ELF-1 (cell line): ENCODE data around the gene ZNF286A.
"Not testable (repeated sequence)": the region's sequence is repeated elsewhere in the genome, so short reads cannot be mapped to it uniquely, and the experiment has no call there.

Experiments used
- DNase-seq: peaks from one replicate; pipeline ENCODE4 v3.0.0-alpha.2; 2016; ENCODE audit warnings: low read depth, low spot score

ZNF286A gene

DNA sequence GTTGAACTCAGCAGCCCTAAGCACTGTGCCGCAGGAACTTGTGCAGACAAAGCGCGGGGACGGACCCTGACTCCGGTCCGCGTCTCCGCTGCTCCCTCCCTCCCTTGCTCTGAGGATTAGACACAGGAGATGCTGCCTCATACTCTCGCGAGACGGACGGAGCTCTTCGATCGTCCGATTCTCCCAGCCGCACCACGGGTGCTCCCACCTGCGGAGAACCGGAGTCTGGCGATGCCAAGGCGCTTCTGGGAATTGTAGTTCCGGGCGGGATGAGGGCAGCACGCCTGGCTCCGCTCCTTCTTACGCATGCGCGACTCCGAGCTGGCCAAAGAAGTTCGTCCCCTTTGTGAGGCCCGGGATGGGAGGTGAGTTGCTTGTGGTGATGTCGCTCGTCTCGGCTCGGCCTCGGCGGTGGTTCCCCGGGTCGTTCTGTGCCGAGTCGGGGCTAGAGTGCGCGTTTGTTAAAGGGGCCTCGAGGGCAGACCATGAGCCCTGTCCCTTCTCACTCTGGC is at the start of gene ZNF286A:
TSS of gene ZNF286A (plus strand) at position 340 of the 512 bp plus-strand sequence. CDS start 578 bp downstream, outside the sequence.
- peak; percentile 99 for DNase-seq

DNA sequence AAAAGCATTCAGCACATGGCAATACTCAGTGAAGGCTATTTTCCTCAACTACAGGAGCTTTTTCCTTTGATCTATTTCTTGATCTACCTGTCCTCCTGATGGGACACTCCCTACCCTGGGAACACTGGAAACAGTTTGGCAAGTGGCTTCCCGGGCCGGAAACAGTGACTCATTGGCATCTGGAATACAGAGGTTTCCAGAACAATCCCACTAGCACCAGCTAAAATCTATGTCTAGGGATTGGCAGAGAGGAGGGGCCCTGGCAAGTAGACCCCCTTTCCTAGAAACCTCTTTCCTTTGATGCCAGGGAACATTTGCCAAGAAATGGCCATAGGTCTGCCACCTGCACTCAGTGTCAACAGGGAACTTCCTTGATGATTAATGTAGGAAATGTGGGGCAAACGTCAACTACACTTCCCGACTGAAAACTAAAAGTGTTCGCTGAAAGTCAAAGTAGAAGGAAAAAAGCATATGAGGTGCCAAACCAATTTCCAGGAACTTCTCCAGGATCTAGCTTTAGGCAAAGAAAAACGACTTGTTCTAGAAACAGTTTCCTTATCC is 49.6 kb upstream of the ZNF286A start:
- DNase-seq = no peak

DNA sequence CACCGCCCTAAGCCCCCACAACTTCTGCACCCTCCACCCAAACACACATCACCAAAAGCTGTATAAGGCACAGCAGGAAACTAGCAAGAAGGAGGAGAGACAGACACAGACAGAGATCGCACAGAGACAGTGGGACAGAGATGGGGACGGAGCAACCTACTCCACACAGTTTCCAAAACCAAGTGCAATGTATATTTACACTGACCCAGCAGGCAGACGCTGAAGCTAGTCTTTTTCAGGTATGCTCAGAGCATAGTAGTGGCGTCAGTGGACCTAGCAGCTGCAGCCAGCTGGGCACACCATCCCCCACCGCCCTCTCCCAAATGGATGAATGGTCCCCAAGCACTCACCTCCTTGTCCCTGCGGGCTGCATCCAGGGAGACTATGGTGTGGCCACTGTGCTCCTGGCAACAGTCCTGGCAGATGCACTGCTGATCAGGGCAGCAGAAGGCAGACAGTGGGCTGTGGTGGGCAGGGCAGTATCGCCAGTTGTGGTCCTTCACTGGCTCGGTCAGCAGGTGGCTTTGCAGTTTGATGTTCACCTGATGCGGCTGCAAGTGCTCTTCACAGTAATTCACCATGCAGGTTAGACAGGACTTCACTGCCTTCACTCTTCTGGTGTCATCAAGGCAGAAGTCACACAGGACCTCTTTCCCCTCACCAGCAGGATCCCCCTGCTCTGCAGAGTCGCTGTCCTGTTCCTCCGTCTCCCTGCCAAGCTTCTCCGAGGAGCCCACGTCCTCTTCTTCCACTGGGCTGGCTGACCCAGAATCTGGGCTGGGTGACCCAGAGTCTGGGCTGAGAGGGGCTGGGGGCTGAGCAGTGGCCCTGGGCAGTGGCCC is 48.6 kb upstream of the ZNF286A start:
- no peak for DNase-seq

DNA sequence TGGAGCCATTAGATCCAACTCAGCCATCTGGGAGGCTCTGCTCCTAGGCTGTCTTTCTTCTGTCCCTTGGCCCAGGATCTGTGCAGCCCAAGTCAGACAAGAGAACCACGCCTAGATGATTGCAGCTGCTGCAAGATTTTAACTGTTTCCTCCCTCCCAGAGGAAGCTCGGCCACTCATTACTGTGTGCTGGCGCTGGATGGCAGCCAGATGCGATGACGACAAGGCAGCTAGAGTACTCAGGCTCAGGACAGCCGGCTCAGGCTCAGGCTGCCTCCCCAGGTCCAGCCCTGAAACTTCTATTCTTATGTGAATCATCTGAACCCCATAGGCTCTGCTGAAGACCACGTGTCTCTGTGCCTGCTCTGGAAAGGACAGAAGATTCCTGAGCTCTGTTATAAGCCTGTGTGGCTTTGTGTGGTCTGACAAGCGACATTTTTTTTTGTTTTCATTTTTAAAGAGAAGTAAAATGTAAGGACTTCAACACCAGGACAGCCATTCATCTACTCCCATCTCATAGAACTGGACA is 47.9 kb upstream of the ZNF286A start:
- peak; percentile 92 for DNase-seq

DNA sequence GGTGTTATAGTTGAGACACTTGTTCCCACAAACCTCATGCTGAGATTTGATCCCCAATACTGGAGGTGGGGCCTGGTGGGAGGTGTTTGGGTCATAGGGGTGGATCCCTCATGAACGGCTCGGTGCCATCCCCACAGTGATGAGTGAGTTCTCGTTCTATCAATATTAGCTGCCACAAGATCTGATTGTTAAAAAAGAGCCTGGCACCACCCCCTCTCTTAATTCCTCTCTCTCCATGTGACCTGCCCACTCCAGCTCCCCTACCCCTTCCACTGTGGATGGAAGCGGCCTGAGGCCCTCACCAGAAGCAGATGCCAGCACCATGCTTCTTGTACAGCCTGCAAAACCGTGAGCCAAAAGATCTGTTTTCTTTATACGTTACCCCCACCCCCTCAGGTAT is 46.6 kb upstream of the ZNF286A start:
- DNase-seq = no peak

DNA sequence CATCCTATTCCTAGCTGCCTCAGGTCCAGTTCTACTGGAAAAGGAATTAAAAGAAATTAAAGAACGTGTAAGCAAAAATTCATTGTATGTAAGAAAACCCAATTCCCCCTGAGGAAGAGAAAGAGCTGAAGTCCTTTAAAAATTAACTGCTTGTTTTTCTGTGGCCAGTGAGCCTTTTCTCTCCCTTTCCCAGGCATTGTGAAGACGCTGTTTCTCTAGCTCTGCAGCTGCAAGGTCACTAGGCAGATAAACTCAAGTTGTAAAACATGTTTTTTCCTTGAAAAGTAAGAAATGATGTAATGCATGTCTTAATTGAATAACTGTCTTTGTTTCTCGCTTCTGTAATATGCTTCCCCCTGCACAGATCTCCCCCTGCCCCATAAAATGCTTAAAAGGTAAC is 45.2 kb upstream of the ZNF286A start:
- DNase-seq = not testable (repeated sequence)

DNA sequence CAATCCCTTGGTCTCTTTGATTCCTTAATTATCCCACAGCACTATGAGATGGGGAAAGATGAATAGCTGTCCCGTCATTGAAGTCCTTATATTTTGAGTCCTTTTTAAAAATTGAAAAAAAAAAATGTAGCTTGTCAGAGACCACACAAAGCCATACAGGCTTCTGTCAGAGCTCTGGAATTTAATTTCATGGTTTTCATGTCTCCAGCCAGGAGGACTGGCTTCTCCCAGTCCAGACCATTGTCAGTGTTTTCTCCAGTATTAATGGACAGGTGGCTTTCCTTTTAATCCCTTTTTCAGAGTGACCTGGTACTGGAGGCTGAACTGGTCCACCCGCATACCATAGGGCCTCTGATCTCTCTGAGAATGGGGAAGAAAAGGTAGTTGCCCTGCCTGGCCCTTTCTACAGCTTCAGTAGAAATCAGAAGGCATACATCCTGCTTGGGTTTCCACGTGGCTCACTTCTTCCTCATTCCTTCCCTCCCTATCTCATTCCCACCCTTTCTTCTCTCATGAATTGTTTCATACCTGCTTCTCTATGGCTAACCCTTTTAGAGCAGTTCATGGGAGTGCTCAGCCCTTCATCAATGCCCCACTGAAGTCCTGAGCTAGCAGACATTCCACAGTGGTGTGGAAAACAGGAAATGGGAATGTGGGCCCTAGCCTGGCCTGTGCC is 44.5 kb upstream of the ZNF286A start:
- peak; percentile 56 for DNase-seq

DNA sequence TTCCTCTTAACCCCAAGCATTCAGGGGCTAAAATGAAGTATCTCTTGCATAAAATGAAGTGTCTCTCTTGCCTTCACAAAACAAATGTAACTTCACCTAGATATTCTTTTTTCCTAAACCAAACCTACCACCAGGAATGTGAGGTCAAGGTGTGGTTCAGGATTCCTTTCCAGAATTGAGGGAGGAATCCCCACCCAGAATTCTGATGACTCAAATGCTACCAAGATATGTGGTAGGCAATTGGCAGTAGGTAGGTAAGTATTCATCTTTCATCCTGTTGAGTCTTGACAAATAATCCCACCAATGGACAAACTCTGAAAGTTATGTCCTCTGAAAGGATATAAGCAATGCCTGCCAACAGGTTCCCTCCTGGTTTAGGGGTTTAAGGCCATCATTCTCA is 41.7 kb upstream of the ZNF286A start:
- DNase-seq = no peak

DNA sequence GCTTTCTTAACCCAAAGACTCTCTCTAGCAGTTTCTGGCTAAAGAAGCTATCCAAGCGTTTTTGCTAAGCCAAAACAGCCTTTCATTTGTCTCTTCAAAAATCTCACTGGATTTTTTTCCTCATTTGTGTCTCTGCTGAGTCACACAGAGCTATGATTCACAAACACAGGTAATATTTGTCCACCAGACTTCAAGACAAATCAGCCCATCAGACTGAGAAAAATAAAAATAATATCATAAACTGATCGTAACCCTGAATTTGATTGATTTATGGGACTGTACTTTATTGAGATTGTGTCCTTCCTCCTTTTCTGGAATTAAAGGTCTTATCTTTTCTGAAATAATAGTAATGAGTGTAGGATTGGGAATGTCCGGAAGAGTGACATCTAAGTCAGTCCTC is 41.3 kb upstream of the ZNF286A start:
- DNase-seq = no peak

DNA sequence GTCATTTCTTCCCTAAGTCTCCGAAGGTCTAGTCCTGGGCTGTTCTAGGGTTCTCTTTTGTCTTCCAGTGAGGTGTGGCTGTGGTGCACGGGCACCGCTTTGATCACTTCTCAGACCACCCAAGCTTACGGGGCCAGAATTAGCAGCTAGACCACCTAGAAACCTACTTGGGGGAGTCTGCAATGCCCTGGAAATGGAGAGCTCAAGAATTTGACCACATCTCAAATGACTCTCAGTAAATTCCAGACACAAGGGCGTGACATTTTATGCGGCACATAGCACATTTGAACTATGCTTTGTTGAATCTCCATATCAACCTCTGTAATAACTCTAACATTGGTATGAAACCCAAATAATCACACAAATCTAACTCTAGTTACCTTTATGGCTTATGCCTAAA is 40.3 kb upstream of the ZNF286A start:
- DNase-seq = no peak

DNA sequence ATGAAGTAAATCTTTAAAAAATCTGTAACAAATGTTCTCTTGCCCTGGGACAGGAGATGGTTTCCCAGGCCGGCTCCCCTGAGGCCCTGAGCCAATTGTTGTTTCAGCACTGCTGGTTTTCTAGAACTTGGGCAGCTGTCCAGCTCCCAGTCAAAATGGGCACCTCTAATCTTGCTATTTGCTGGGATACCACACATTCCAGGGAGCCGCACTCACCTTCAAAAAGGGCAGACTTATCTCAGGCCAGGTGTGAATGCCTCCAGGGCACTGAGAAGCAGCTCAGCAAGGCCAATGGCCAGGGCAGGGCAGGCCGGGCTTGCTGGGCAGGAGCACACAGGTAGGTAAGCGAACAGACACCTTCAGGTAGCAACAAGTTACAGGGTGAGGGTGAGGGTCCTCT is 39.9 kb upstream of the ZNF286A start:
- DNase-seq = peak; percentile 79

DNA sequence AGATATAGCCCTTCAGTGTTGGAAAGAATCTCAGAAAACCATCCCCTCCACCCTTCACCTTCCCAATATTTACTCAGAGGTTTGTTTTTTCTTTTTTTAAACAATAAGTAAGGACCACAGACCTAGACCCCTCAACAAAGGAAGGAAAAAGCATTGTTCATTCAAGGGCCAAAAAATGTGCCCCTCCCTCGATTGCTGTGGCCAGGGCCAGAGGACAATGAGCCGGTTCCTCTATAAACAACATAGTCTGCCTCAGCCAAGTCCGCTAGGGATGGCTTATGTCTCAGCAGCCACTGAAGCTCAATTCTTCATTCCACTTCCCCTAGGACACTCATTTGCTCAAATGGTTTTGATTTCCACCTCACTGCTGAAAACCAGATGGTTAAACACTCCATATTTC is 39.5 kb upstream of the ZNF286A start:
- no peak for DNase-seq

DNA sequence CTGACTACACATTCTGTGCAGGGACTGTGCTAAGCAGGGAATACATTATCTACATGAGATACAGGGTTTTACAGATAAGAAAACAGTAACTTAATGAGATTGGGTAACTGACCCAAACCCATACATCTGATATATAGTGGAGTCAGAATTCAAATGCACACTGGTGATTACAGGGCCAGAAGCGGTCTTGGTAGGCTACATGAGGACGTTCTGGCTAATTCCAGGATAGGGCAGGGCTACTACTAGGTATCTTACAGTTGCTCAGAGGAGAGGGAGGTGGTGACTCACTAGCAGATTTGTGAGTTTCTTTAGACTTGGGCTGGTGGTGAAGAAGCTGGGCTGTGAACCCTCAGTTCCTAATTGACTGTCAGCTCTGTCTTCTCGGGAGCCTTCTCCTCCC is 36.9 kb upstream of the ZNF286A start:
- no peak for DNase-seq

DNA sequence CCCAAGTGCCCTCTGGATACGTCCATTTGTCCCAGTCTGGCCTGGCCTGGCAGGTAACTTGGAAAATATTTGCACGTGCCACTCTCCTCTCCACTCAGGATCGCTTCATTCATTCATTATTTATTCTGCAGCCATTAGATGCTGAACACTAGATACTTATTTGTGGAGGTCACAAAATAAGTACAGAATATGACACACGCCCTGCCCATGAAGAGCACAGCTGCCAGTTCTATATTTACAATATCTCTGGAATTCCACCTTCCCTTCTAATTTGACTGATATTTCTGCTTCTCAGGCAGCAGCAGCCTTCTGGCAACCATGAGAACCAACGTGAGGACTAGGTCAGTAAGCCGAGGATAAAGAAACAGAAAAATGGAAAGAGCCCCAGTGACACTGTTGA is 36.4 kb upstream of the ZNF286A start:
- no peak for DNase-seq

DNA sequence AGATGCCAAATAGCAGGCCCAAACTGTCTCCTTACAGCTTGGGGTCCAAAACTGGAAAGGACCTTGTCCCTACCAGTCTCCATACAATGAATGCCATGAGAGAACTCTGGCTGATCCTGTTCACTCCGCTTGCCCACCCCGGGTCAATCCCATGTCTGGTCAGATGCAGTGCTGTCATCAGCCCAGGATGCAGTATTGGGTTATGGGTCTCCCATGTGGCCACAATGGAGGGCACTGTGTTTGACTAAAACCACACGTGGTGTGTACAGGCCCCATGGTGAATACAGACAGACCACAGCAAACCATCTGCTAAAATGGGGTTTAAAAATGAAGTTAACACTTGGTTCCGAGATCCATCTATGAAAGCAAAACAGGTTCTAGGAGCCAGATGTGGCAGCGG is 35.9 kb upstream of the ZNF286A start:
- no peak for DNase-seq

DNA sequence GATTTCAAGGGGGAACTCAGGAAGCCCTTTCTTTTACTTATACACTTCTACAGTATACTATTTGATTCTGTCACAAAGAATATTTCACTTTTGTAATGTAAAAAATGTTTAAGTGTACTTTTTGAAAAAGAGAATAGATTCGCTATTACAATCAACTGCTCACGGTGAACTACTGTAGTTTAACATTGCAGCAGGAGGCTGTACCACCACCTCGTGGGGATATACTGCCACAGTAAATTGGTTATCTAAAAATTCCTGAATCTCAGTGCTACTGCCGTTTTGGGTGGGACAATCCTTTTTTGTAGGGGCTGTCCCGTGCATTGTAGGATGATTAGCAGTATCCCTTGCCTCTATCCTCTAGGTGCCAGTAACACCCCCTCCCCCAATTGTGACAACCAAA is 30.0 kb upstream of the ZNF286A start:
- not testable (repeated sequence) for DNase-seq

DNA sequence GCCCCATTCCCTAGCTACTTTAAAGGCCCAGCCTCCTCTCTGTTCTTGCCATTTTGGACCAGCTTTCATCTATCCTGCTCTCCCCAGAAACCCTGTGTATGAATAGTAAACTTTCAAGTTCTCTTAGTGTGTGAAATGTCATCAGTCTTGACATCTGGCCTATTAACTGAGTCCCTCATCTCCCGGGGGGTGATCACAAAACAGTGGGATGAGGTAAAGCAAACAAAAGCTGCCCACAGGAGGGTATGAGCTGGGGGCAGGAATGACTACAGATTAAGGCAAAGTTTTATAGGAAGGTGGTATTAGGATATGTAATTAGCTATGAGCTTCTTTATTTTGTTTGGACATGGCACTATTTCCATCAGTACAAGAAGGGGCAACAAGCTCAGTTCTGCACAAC is 24.9 kb upstream of the ZNF286A start:
- not testable (repeated sequence) for DNase-seq

DNA sequence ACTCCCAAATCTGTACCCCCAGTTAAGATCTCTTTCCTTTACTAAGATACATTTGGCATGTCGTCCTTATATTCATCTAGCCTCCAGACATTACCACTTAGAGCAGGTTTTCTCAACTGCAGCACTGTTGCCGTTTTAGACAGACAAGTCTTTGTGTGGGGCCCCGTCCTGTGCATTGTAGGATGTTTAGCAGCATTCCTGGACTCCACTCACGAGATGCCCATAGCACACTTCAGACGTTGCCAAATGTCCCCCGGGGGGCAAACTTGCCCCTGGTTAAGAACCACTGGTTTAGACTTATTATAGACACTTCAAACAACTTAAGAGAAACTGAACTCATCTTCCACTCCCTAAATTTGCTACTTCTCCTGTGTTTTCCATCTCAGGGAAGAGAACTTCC is 23.6 kb upstream of the ZNF286A start:
- not testable (repeated sequence) for DNase-seq

DNA sequence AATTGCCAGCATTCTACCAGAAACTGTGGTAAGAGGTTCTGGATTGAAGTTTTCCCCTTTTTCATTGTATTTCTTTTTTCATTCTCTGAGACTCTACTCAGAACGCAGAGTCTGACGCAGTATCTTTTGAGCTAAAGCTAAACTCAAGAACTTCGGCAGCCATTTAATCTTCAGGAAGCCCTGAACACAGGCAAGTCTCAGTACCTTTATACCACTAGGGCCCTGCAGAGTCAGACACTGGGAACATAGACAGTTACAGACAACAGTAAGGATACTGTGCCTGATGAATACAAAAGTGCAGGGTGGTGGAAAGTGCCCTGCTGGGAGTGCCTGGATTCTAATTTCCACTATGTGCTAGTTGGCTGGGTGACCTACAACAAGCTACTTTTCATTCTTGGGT is 16.4 kb upstream of the ZNF286A start:
- DNase-seq = not testable (repeated sequence)

DNA sequence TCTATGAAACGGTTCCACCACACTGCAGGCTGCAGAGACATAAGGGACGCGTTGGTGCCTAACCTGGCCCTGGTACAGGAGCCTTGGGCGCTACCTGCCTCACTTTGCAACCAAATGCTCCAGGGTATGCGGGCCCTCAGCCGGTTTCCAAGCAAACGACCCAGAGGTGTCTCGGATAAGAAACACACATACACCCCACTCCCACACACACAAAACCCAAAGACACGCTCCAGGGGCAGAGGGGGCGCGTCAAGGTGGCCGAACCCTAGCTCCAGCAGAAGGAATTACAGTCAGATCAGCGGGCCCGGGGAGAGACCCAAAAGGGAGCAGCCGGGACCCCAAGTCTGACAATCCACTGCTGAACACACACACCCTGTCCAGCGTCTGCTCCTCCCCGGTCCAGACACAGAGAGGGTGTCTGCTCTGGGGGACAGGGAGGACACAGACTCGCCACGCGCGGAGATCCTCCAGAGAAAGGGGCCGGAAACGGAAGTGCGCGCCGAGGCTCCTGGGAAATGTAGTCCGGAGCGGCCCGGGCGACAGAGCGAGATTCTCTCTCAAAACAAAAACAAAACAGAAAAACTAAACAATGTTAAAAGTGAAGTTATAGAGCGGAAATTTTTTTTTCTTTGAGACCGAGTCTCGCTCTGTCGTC is 15.6 kb upstream of the ZNF286A start, which contains the start of gene TRIM16:
TSS of gene TRIM16 (minus strand) at position 488 of the 655 bp plus-strand sequence. CDS start 32,702 bp downstream, outside the sequence.
- DNase-seq = peak; percentile 57

DNA sequence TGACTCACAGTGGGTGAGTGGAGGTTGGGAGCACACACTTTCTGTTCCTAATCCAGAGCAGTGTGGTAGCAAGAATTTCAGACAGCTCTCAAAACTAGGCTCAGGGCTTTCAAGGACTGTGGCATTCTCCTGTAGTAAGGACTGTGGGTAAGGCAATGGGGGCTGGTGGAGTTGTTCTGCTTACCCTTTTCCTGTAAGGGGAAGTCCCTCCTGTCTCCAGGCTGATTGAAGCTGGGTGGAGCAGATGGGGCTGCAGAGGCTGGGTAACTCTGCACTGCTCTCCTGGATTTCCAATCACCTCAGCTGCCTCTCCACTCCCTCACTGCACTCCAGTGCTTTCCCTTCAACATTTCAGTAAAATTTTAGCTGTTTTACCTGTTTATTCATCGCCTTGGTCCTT is 12.1 kb upstream of the ZNF286A start:
- not testable (repeated sequence) for DNase-seq

DNA sequence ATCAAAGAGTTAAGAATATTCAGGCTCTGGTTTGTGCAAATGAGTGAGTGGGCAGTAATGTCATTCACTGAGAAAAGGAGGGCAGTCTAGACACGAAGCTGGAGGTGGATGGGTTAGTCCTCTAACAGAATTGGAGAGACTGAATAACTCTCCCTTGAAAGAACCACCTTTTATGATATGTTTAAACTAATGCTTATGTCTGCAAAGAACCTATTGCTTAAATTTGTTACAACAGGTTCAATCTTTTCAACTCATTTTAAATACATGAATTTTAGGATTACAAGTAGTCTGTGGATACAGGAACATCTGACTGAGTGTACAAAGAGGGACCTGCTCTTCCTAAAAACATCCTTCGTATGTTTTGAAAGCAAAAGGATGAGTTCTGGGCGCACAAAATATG is 585 bp upstream of the ZNF286A start:
- DNase-seq = not testable (repeated sequence)
